Muscle of leg (tissue), 16 donors: ENCODE results near the gene TMEM214. TPM values are rescaled to one million over a fixed set of nuclear protein-coding genes. Genes with fewer than 3 reads are reported as not detected.

Source experiments
- DNase-seq: peaks from one replicate; pipeline ENCODE4 v3.0.0; 2013
- H3K27ac ChIP-seq: one replicate; pipeline ENCODE4 v1.5.1; 2013; ENCODE audit warnings: mild to moderate bottlenecking, low read length, control low read depth
- H3K27me3 ChIP-seq: one replicate; pipeline ENCODE4 v1.6.1; 2013; ENCODE audit warnings: low read length; ENCODE audit not compliant: control insufficient read depth, insufficient read depth
- H3K36me3 ChIP-seq: one replicate; pipeline ENCODE4 v1.6.1; 2013; ENCODE audit warnings: low read length; ENCODE audit not compliant: control insufficient read depth, insufficient read depth
- H3K4me1 ChIP-seq: one replicate; pipeline ENCODE4 v1.6.1; 2013; ENCODE audit warnings: low read length; ENCODE audit not compliant: control insufficient read depth, insufficient read depth
- H3K4me3 ChIP-seq: one replicate; pipeline ENCODE4 v1.5.1; 2013; ENCODE audit warnings: low read length, control low read depth
- H3K9me3 ChIP-seq: replicated peaks from 2 replicates; pipeline ENCODE4 v1.6.1; 2013; ENCODE audit warnings: low read depth, low read length; ENCODE audit not compliant: control insufficient read depth
- WGBS: methylation state at CpG from one replicate; pipeline ENCODE4 v1.1.5; 2013; ENCODE audit warnings: missing lambda C conversion rate; ENCODE audit not compliant: insufficient coverage; 5-methylcytosine and 5-hydroxymethylcytosine counted together
- long read RNA-seq, 11 donors: transcript quantifications; one replicate each; lab custom pipeline, GENCODE V29; 2026
- polyA plus RNA-seq, 8 donors: library from polyadenylated mRNA; unstranded; fragments of 120-200 nt; gene quantifications; one replicate each; pipeline versions ENCODE4 v1.2.1 to v1.2.3, GENCODE V29; 2013; ENCODE audit warnings: inconsistent platforms in 1 of 8, low replicate concordance in 1 of 8; ENCODE audit not compliant: insufficient read length in 8 of 8, insufficient read depth in 1 of 8
- total RNA-seq: library from RNA; stranded (reverse); fragments of 120-200 nt; gene quantifications from one replicate; pipeline ENCODE4 v1.2.4, GENCODE V29; 2013

TMEM214 gene, protein sequence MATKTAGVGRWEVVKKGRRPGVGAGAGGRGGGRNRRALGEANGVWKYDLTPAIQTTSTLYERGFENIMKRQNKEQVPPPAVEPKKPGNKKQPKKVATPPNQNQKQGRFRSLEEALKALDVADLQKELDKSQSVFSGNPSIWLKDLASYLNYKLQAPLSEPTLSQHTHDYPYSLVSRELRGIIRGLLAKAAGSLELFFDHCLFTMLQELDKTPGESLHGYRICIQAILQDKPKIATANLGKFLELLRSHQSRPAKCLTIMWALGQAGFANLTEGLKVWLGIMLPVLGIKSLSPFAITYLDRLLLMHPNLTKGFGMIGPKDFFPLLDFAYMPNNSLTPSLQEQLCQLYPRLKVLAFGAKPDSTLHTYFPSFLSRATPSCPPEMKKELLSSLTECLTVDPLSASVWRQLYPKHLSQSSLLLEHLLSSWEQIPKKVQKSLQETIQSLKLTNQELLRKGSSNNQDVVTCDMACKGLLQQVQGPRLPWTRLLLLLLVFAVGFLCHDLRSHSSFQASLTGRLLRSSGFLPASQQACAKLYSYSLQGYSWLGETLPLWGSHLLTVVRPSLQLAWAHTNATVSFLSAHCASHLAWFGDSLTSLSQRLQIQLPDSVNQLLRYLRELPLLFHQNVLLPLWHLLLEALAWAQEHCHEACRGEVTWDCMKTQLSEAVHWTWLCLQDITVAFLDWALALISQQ
- total RNA-seq (31.3 TPM), polyA plus RNA-seq (10 to 100 TPM; 60.9 to 78.4 (median 69.2) TPM)
- long read RNA-seq, donor 1, partial matches to known transcripts, result 0 of 7 reads
- long read RNA-seq, donor 1, other reads (novel, unspliced or antisense), result 0 of 7 reads
- long read RNA-seq, donor 2, result 0 reads
- long read RNA-seq, donor 3, transcript TMEM214-201 (17 exons, 2,990 nt), result major isoform, 8 of 20 reads
- long read RNA-seq, donor 3, partial matches to known transcripts, result 6 of 20 reads
- long read RNA-seq, donor 3, other reads (novel, unspliced or antisense), result 0 of 20 reads
- long read RNA-seq, donor 4, partial matches to known transcripts, result 12 of 16 reads
- long read RNA-seq, donor 4, other reads (novel, unspliced or antisense), result 0 of 16 reads
- long read RNA-seq, donor 5, transcript TMEM214-208 (3 exons, 1,967 nt), result minor isoform, 6 of 54 reads
- long read RNA-seq, donor 5, transcript TMEM214-201 (17 exons, 2,990 nt), result major isoform, 9 of 54 reads
- long read RNA-seq, donor 5, partial matches to known transcripts, result 37 of 54 reads
- long read RNA-seq, donor 5, other reads (novel, unspliced or antisense), result 0 of 54 reads
- long read RNA-seq, donor 6, transcript TMEM214-201 (17 exons, 2,990 nt), result major isoform, 9 of 13 reads
- long read RNA-seq, donor 6, partial matches to known transcripts, result 0 of 13 reads
- long read RNA-seq, donor 6, other reads (novel, unspliced or antisense), result 0 of 13 reads
- long read RNA-seq, donor 7, partial matches to known transcripts, result 6 of 14 reads
- long read RNA-seq, donor 7, other reads (novel, unspliced or antisense), result 0 of 14 reads
- long read RNA-seq, donor 8, partial matches to known transcripts, result 5 of 9 reads
- long read RNA-seq, donor 8, other reads (novel, unspliced or antisense), result 0 of 9 reads
- long read RNA-seq, donor 9, partial matches to known transcripts, result 0 of 6 reads
- long read RNA-seq, donor 9, other reads (novel, unspliced or antisense), result 0 of 6 reads
- long read RNA-seq, donor 10, partial matches to known transcripts, result 53 of 61 reads
- long read RNA-seq, donor 10, other reads (novel, unspliced or antisense), result 0 of 61 reads
- long read RNA-seq, donor 11, transcript TMEM214-208 (3 exons, 1,967 nt), result minor isoform, 5 of 66 reads
- long read RNA-seq, donor 11, transcript TMEM214-201 (17 exons, 2,990 nt), result major isoform, 6 of 66 reads
- long read RNA-seq, donor 11, partial matches to known transcripts, result 52 of 66 reads
- long read RNA-seq, donor 11, other reads (novel, unspliced or antisense), result 0 of 66 reads

DNA sequence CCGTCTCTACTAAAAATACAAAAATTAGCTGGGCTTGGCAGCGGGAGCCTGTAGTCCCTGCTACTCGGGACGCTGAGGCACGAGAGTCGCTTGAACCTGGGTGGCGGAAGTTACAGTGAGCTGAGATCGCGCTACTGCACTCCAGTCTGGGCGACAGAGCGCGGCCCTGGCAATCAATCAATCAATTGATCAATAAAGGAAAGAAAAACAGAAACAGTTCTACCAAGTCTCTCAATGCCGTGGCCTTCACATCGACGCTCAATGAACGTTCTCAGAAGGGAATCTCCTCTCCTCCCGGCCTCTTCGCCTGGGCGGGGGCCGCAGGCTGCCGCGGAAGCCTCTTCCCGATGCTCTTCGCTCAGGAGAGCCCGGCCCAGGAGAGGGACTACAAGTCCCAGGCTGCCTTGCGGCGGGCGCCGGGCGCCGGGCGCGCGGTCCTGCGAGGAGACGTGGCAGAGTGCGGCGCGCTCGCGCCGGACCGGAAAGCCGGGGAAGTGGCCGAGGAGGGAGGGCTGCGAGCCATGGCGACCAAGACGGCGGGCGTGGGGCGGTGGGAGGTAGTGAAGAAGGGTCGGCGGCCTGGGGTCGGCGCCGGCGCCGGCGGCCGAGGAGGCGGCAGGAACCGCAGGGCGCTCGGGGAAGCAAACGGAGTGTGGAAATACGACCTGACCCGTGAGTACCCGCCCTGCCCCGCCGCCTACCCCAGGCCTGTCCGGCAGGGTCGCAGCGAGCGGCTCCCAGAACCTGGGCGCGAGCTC lies at the start of gene TMEM214:
Gene TMEM214 (plus strand): TSS at position 471 of the 758 bp plus-strand sequence. CDS start 51 bp downstream, at position 522.
- Histone ChIP-seq H3K4me1 (peaks cover 25% of the 10 kb centered on the region), H3K4me3 (peak within 1 kb of the TSS; percentile 99), H3K27me3 (no peaks in the 10 kb centered on the region), H3K36me3 (peaks cover 44% of the 10 kb centered on the region), H3K27ac (peak within 1 kb of the TSS; percentile 82), H3K9me3 (no peaks in the 10 kb centered on the region)
- peak; percentile 96 for DNase-seq
- whole genome bisulfite sequencing, result under 1% methylated on average over 69 of the region's 76 CpGs

DNA sequence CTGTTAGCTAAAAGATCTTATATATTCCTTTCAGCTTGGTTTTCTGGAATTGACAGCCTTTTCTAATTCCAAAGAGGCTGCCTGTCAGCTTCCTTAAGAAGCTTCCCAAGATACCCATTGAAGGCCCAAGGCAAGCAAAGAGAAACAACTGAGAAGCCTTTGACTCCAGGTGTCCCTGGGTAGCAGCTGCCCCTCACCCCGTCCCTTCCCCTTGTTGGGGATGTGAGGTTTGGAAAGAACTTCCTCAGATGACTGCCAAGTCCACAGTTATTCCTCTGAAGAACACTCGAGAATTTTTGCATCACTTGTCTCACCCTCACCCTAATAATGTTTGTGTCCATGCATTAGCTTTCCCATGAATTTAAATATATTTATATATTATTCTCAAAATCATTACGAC lies 49.0 kb upstream of the TMEM214 start:
- no peak overlapping the region for H3K27ac ChIP-seq
- WGBS, result no CpG with 5 or more reads among the region's 3 CpGs
- H3K36me3 ChIP-seq, result no peaks in the 10 kb centered on the region
- no peak overlapping the region for H3K4me3 ChIP-seq
- no peaks in the 10 kb centered on the region for H3K9me3 ChIP-seq
- H3K27me3 ChIP-seq, result peaks cover 4% of the 10 kb centered on the region
- no peak for DNase-seq
- H3K4me1 ChIP-seq, result peaks cover 3% of the 10 kb centered on the region

DNA sequence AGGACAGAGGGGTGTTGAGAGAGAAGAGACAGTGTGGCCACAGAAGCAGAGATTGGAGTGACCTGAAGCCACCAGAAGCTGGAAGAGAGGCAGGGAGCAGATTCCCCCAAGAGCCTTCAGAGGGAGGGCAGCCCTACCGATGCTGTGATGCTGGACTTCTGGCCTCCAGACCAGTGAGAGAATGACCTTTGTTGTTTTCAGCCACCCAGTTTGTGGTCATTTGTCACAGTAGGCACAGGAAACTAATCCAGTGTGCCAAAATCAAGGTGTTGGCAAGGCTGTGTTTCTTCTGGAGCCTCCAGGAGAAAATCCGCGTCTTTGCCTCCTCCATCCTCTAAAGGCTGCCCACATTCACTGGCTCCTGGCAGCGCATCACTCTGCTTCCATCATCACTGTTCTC lies 47.0 kb upstream of the TMEM214 start:
- Histone ChIP-seq H3K4me1 (peaks cover 3% of the 10 kb centered on the region), H3K36me3 (no peaks in the 10 kb centered on the region), H3K4me3 (no peak overlapping the region), H3K9me3 (no peaks in the 10 kb centered on the region), H3K27ac (no peak overlapping the region), H3K27me3 (no peaks in the 10 kb centered on the region)
- DNase-seq, result no peak
- 95% methylated on average over 4 of the region's 4 CpGs for WGBS

DNA sequence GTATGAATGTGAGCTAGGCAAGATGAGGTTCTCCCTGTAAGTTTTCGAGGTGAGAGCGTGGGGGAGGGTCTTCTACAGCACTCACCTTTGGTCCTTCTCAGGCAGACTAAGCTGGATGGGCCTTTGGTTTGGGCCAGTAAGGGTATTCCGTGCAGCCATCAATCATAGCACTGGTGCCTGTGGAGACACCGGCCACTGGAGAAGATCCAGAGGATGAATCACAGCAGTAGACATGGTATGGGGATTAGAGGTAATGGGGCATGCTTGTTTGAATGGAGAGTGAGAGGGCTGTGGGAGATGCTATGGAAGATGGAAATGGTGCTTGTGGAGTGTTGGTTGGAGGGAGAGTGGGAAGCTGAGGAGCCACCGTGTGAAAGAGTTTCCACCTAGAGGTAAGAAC lies 46.2 kb upstream of the TMEM214 start:
- no peaks in the 10 kb centered on the region for H3K27me3 ChIP-seq
- WGBS, result 76% methylated on average over 4 of the region's 5 CpGs
- H3K4me3 ChIP-seq, result no peak overlapping the region
- H3K27ac ChIP-seq, result no peak overlapping the region
- no peak for DNase-seq
- no peaks in the 10 kb centered on the region for H3K9me3 ChIP-seq
- peaks cover 3% of the 10 kb centered on the region for H3K4me1 ChIP-seq
- no peaks in the 10 kb centered on the region for H3K36me3 ChIP-seq

DNA sequence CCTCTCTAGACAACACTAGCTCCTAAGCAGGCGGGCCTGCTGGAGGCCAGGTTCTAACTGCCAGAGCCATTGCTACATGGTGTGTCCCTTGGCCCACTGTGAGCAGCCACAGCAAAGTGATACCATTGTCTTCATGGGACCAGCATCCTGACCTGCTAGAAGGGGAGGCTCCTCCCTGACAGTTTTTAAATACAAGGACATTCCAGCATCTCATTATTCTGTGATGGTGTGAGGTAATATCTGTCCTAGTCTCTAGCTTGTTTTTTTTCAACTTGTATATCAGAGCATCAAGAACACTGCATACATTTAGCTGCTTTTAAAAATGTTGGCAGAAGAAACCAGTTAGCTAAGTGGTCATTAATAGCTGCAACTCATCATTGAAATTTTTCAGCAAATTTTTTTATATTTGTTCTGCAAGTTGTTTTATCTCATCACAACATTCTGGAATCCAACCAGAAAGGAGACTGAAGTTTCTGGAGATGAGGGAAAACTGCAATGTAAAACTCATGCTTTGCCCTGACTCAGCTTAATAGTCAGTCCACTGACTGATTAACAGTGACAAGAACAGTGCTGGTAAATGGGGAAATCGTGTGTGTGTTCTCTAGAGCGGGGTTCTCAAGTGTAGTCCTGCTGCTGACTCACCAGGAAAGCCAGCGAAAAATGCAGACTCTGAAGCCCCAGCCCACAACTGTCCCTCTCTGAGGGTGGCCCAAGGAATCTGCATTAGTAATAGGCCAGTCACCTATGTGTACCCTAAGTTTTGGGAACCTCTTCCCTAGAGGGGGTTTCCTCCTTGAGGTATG lies 44.5 kb upstream of the TMEM214 start:
- WGBS, result 80% methylated on average over 4 of the region's 4 CpGs
- no peaks in the 10 kb centered on the region for H3K36me3 ChIP-seq
- H3K27ac ChIP-seq, result no peak overlapping the region

DNA sequence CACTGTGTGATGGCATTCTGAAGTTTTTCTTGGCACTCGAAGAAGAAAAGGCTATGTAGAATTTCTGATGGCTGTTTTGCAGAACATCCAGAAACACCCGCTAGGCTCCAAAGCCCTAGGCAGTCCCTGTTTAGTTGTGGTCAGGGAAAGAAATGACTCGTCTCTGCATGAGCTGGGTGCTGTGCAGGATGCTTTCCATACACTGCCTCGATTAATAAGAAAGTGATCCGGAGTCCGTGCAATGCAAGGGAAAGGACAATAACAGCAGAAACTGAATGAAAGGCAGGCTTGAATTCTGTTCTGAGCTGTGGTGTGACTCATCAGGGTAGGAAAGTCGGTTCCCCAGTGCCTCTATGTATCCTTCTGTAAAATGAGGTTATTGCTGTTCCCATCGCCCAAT lies 43.6 kb upstream of the TMEM214 start:
- H3K36me3 ChIP-seq, result no peaks in the 10 kb centered on the region
- no peak for DNase-seq
- no peaks in the 10 kb centered on the region for H3K9me3 ChIP-seq
- H3K4me1 ChIP-seq, result no peaks in the 10 kb centered on the region
- WGBS, result 80% methylated on average over 7 of the region's 8 CpGs
- H3K27ac ChIP-seq, result no peak overlapping the region
- no peaks in the 10 kb centered on the region for H3K27me3 ChIP-seq
- H3K4me3 ChIP-seq, result no peak overlapping the region

More for the DNA sequence above, 44.5 kb upstream of the TMEM214 start:
- H3K27me3 ChIP-seq, result no peaks in the 10 kb centered on the region
- no peak overlapping the region for H3K4me3 ChIP-seq
- H3K9me3 ChIP-seq, result no peaks in the 10 kb centered on the region
- no peak for DNase-seq
- no peaks in the 10 kb centered on the region for H3K4me1 ChIP-seq

DNA sequence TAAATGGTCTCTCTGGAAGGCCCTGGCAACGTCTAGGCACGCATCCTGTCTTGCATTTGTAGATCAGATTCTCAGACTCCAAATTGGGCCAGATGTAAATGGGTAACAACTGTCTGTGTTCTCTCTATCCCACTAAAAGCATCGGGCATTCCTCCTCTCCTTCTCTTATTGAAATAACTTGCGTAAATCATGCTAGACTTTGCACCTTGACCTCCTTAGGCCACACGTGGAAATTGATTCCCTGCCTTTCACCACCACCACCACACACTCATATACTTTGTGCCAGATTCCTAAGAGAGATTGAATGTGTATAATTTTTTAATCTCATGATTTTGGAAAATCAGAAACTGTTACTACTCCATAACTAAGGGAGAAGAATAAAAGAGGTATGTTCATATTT lies 41.0 kb upstream of the TMEM214 start:
- Histone ChIP-seq H3K4me1 (no peaks in the 10 kb centered on the region), H3K4me3 (no peak overlapping the region), H3K9me3 (no peaks in the 10 kb centered on the region), H3K36me3 (no peaks in the 10 kb centered on the region), H3K27me3 (no peaks in the 10 kb centered on the region), H3K27ac (no peak overlapping the region)
- DNase-seq, result no peak
- WGBS, result 64% methylated on average over 2 of the region's 5 CpGs

DNA sequence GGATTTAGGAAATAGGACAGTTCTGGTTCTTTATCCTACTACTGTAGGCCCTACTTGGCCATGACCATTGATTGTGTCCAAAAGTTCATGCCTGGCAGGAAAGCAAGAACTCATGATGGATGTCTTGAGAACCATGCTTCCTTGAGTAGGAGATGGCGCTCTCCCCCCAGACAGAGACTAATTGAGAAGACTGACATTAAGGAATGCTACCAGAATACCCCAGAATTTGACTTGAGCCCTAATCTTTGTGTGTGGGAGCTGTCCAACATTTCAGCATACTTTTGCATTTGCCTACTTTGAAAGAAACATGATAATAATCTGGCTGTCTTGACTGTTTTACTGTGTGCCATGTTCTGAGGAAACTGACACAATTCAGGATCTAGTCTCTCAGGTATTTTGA lies 39.0 kb upstream of the TMEM214 start:
- H3K36me3 ChIP-seq, result no peaks in the 10 kb centered on the region
- no peaks in the 10 kb centered on the region for H3K4me1 ChIP-seq
- no peaks in the 10 kb centered on the region for H3K27me3 ChIP-seq
- no peak overlapping the region for H3K27ac ChIP-seq
- no peaks in the 10 kb centered on the region for H3K9me3 ChIP-seq
- H3K4me3 ChIP-seq, result no peak overlapping the region
- no CpG with 5 or more reads among the region's 1 CpG for WGBS
- no peak for DNase-seq
